Measurements from ENCODE around the gene DRD3. TPM values are rescaled to one million over a fixed set of nuclear protein-coding genes. Genes with fewer than 3 reads are reported as not detected.
A peak's percentile ranks its signal among the peaks of the same experiment; 100 is the strongest.

Gene DRD3
- total RNA-seq, 4 donors from 2014 or later = not detected

DNA sequence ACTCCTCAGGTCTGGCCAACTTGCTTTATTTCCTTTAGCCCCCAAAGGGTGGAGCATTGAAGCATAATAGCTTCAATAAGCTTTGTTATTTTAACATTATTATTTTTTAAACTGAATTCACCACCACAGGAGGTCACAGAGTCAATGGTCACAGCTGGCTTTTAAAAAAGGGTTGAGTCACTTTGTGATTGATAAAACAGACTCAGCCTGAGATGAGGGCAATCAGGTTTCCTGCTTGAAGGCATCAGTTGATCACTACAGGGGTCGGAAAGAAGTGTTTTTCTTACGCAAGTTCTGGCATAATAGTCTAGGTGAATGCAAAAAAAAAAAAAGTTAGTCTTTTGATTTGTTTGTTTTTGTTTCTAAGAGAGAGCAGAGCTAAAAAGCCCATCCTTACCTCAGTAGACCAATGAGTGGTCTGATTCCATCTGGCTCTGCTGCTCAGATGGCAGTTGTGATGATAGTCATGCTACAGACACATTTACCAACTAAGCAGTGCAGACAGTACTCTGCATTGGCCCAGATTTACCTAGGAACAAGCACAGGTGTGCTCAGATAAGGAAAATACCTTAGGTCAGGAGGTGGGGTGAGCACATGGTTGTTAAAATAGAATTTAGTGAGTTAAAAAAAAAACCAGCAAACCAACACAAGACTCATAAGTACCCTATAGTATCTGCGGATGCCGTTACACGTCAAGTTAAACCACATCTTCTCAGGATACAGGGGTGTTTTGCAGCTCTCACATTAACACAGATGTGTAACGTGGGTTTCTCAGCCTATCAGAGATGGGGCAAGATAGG lies 35.9 kb upstream of the DRD3 start:
- H3K27me3 ChIP-seq = no peaks in the 10 kb centered on the region
- no peak for ATAC-seq
- H3K27ac ChIP-seq = no peak overlapping the region
- peak overlapping the region in 1 of 2 donors; percentile 26 for H3K4me3 ChIP-seq
- H3K9me3 ChIP-seq = no peaks in the 10 kb centered on the region
- 46 to 68% methylated on average over 5 to 6 of the region's 6 CpGs for WGBS, 2 donors (ENCODE audit: low coverage in 1 of 2)
- peaks cover 0 to 15% (median 0%) of the 10 kb centered on the region in 3 donors for H3K4me1 ChIP-seq
- H3K36me3 ChIP-seq = no peaks in the 10 kb centered on the region
- no peak for TF ChIP-seq POLR2A (IDR thresholded peaks at IDR 0.05)
- no peak for TF ChIP-seq EP300 (IDR thresholded peaks at IDR 0.05)
- TF ChIP-seq POLR2AphosphoS5 (IDR thresholded peaks at IDR 0.05) = no peak
- TF ChIP-seq, protein P1, sequence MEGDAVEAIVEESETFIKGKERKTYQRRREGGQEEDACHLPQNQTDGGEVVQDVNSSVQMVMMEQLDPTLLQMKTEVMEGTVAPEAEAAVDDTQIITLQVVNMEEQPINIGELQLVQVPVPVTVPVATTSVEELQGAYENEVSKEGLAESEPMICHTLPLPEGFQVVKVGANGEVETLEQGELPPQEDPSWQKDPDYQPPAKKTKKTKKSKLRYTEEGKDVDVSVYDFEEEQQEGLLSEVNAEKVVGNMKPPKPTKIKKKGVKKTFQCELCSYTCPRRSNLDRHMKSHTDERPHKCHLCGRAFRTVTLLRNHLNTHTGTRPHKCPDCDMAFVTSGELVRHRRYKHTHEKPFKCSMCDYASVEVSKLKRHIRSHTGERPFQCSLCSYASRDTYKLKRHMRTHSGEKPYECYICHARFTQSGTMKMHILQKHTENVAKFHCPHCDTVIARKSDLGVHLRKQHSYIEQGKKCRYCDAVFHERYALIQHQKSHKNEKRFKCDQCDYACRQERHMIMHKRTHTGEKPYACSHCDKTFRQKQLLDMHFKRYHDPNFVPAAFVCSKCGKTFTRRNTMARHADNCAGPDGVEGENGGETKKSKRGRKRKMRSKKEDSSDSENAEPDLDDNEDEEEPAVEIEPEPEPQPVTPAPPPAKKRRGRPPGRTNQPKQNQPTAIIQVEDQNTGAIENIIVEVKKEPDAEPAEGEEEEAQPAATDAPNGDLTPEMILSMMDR (IDR thresholded peaks at IDR 0.05) = no peak

- Histone ChIP-seq H3K4me1 (peaks cover 0 to 15% (median 0%) of the 10 kb centered on the region in 3 donors), H3K36me3 (no peaks in the 10 kb centered on the region), H3K27ac (no peak overlapping the region), H3K27me3 (no peaks in the 10 kb centered on the region), H3K4me3 (peak overlapping the region; percentile 5 to 26), H3K9me3 (no peaks in the 10 kb centered on the region)
- peak; percentile 59 for ATAC-seq
- TF ChIP-seq, protein P1 (IDR thresholded peaks at IDR 0.05) = no peak
- TF ChIP-seq EP300 (IDR thresholded peaks at IDR 0.05) = no peak
- TF ChIP-seq POLR2AphosphoS5 (IDR thresholded peaks at IDR 0.05) = no peak
- no peak for TF ChIP-seq POLR2A (IDR thresholded peaks at IDR 0.05)
- WGBS, 2 donors (ENCODE audit: low coverage in 1 of 2) = 14 to 24% methylated on average over 10 to 18 of the region's 19 CpGs
Measured at GRCh38 chr3:114213627-114214541, 35.0 kb upstream of the DRD3 start.

GRCh38 chr3:114213292-114213626 lies 34.4 kb upstream of the DRD3 start:
- Histone ChIP-seq H3K36me3 (no peaks in the 10 kb centered on the region), H3K27ac (no peak overlapping the region), H3K27me3 (no peaks in the 10 kb centered on the region), H3K9me3 (no peaks in the 10 kb centered on the region), H3K4me1 (peaks cover 0 to 15% (median 0%) of the 10 kb centered on the region in 3 donors), H3K4me3 (no peak overlapping the region)
- no peak for TF ChIP-seq POLR2AphosphoS5 (IDR thresholded peaks at IDR 0.05)
- TF ChIP-seq, protein P1 (IDR thresholded peaks at IDR 0.05) = no peak
- TF ChIP-seq EP300 (IDR thresholded peaks at IDR 0.05) = no peak
- TF ChIP-seq POLR2A (IDR thresholded peaks at IDR 0.05) = no peak
- ATAC-seq = no peak
- 36 to 47% methylated on average over 2 to 4 of the region's 4 CpGs for whole genome bisulfite sequencing, 2 donors (ENCODE audit: low coverage in 1 of 2)

GRCh38 chr3:114212646-114213045 lies 33.8 kb upstream of the DRD3 start:
- no peaks in the 10 kb centered on the region for H3K36me3 ChIP-seq
- WGBS, 2 donors (ENCODE audit: low coverage in 1 of 2) = 78% methylated on average over 3 of the region's 4 CpGs; no CpG with 5 or more reads in 1 of the 2 donors
- peaks cover 0 to 15% (median 0%) of the 10 kb centered on the region in 3 donors for H3K4me1 ChIP-seq
- H3K27ac ChIP-seq = no peak overlapping the region
- TF ChIP-seq, protein P1 (IDR thresholded peaks at IDR 0.05) = no peak
- TF ChIP-seq POLR2A (IDR thresholded peaks at IDR 0.05) (no peak), POLR2AphosphoS5 (IDR thresholded peaks at IDR 0.05) (no peak), EP300 (IDR thresholded peaks at IDR 0.05) (no peak)
- no peak overlapping the region for H3K4me3 ChIP-seq
- no peaks in the 10 kb centered on the region for H3K27me3 ChIP-seq
- no peaks in the 10 kb centered on the region for H3K9me3 ChIP-seq
- no peak for ATAC-seq
